Loucy (cell line): Measurements from ENCODE around the gene LMOD1.

Experiments
- H2AFZ ChIP-seq: fragments of 200-600 bp; sonication (generic); 2 replicates; pipeline ENCODE4 v1.6.0; 2016; ENCODE audit warnings: antibody characterized with exemption, mild to moderate bottlenecking, low read length, moderate library complexity
- H3F3A ChIP-seq: fragments of 200-600 bp; 2 replicates; pipeline ENCODE4 v1.6.0; 2016; ENCODE audit warnings: antibody characterized with exemption, low read depth, mild to moderate bottlenecking
- H3K27me3 ChIP-seq: fragments of 200-600 bp; sonication (generic); 2 replicates; pipeline ENCODE4 v1.6.1; 2014; ENCODE audit warnings: low read length, mild to moderate bottlenecking; ENCODE audit not compliant: insufficient read depth, poor library complexity, severe bottlenecking
- H3K36me3 ChIP-seq: fragments of 200-600 bp; sonication (generic); 2 replicates; pipeline ENCODE4 v1.6.1; 2016; ENCODE audit warnings: low read length; ENCODE audit not compliant: insufficient read depth
- H3K4me1 ChIP-seq: fragments of 200-600 bp; sonication (generic); 2 replicates; pipeline ENCODE4 v1.5.1; 2014; ENCODE audit warnings: low read length, mild to moderate bottlenecking; ENCODE audit not compliant: insufficient read depth, poor library complexity, severe bottlenecking
- H3K4me2 ChIP-seq: fragments of 200-600 bp; sonication (generic); 2 replicates; pipeline ENCODE4 v1.6.0; 2014; ENCODE audit warnings: antibody characterized with exemption, low read length, low read depth, mild to moderate bottlenecking; ENCODE audit not compliant: poor library complexity, severe bottlenecking
- H3K4me3 ChIP-seq: fragments of 200-600 bp; sonication (generic); 2 replicates; pipeline ENCODE4 v1.5.1; 2014; ENCODE audit warnings: low read length, mild to moderate bottlenecking, mixed read lengths; ENCODE audit not compliant: poor library complexity, severe bottlenecking
- H3K79me2 ChIP-seq: fragments of 200-600 bp; sonication (generic); 2 replicates; pipeline ENCODE4 v1.6.1; 2014; ENCODE audit warnings: low read length; ENCODE audit not compliant: insufficient read depth
- H3K9ac ChIP-seq: fragments of 200-600 bp; sonication (generic); 2 replicates; pipeline ENCODE4 v1.6.0; 2014; ENCODE audit warnings: mild to moderate bottlenecking, low read depth, low read length, moderate library complexity; ENCODE audit not compliant: poor library complexity, severe bottlenecking
- H3K9me2 ChIP-seq: fragments of 200-600 bp; sonication (generic); replicated peaks from 2 replicates; pipeline ENCODE4 v1.6.1; 2016; ENCODE audit warnings: low read depth, low read length, mixed read lengths
- H3K9me3 ChIP-seq: fragments of 200-600 bp; sonication (generic); 2 replicates; pipeline ENCODE4 v1.6.1; 2014; ENCODE audit warnings: mild to moderate bottlenecking, antibody characterized with exemption, low read length, low read depth; ENCODE audit not compliant: insufficient read depth
- H4K20me1 ChIP-seq: fragments of 200-600 bp; sonication (generic); 2 replicates; pipeline ENCODE4 v1.6.0; 2014; ENCODE audit warnings: antibody characterized with exemption, low read length, mild to moderate bottlenecking; ENCODE audit not compliant: insufficient read depth, poor library complexity, severe bottlenecking
- EZH2phosphoT487 ChIP-seq: fragments of 200-600 bp; IDR thresholded peaks from 2 replicates; pipeline ENCODE4 v1.6.1; 2018; ENCODE audit warnings: antibody characterized with exemption, mild to moderate bottlenecking, moderate library complexity, borderline replicate concordance
- TF ChIP-seq, protein P1 (sequence below): fragments of 200-600 bp; sonication (generic); conservative IDR thresholded peaks from 2 replicates; pipeline ENCODE4 v1.5.1; 2014; ENCODE audit warnings: mild to moderate bottlenecking, antibody characterized with exemption, low read length

The LMOD1 gene

DNA sequence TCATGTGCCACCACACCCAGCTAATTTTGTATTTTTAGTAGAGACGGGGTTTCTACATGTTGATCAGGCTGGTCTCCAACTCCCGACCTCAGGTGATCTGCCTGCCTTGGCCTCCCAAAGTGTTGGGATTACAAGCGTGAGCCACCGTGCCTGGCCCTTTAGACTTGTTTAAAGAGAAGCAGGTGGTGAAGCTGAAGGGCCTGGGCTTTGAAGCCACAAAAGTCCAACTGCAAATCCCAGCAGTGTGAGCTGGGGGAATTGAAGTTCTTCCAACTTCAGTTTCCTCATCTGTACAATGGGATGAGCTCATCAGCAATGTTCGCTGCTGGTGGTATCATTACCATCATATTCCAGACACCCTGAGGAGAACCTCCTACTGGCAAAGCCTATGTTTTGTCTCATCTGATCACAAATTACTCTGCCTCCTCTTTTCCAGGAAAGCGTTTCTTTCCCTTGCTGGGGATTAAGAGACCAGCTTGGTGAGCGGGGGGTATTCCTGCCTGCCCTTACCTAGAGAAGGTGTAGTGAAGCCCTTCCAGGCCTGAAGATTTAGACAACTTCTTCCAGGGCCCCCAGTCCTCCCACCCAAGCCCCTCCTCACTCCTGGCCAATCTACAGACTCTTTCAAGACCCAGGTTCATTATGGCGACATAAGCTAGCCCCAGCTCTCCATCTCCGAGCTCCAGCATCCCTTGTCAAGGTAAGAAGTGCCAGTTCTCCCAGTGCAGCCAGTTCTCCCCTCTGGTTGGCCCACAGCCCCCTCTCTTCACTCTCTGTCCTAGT lies 60.1 kb downstream of the LMOD1 start:
- H3K4me2 ChIP-seq, result no peak overlapping the region
- no peak for TF ChIP-seq EZH2phosphoT487

DNA sequence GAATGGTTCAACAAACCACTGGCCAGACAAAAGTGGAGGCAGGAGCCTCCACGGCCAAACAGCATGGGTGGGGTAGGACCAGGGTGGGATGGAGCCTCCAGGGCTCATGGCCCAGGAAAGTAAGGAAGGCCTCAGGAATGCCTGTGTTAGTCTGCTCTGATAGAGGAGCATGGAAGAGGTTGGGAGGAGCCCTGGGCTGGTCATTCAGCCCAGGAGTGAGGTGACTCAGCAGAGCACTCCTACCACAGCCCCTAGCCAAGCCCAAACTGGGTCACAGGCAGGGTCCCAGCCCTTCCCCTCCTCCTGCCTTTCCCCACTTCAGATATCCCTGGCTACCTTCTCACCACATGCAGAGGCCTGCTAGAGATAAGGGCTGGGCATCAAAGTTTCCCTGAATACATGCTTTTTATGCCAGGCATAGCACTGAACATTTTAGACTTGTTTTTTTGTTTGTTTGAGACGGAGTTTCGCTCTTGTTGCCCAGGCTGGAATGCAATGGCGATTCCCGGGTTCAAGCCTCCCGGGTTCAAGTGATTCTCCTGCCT lies 60.7 kb downstream of the LMOD1 start:
- no peaks in the 10 kb centered on the region for H3K79me2 ChIP-seq
- H3K9me3 ChIP-seq, result no peaks in the 10 kb centered on the region
- H3K4me2 ChIP-seq, result no peak overlapping the region
- H3F3A ChIP-seq, result no peaks in the 10 kb centered on the region
- no peaks in the 10 kb centered on the region for H3K36me3 ChIP-seq
- H3K4me1 ChIP-seq, result no peaks in the 10 kb centered on the region
- no peak overlapping the region for H3K4me3 ChIP-seq
- H2AFZ ChIP-seq, result no peak overlapping the region
- H3K27me3 ChIP-seq, result no peaks in the 10 kb centered on the region
- H3K9me2 ChIP-seq, result no peaks in the 10 kb centered on the region
- TF ChIP-seq, protein P1, sequence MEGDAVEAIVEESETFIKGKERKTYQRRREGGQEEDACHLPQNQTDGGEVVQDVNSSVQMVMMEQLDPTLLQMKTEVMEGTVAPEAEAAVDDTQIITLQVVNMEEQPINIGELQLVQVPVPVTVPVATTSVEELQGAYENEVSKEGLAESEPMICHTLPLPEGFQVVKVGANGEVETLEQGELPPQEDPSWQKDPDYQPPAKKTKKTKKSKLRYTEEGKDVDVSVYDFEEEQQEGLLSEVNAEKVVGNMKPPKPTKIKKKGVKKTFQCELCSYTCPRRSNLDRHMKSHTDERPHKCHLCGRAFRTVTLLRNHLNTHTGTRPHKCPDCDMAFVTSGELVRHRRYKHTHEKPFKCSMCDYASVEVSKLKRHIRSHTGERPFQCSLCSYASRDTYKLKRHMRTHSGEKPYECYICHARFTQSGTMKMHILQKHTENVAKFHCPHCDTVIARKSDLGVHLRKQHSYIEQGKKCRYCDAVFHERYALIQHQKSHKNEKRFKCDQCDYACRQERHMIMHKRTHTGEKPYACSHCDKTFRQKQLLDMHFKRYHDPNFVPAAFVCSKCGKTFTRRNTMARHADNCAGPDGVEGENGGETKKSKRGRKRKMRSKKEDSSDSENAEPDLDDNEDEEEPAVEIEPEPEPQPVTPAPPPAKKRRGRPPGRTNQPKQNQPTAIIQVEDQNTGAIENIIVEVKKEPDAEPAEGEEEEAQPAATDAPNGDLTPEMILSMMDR, result no peak
- TF ChIP-seq EZH2phosphoT487, result no peak
- H3K9ac ChIP-seq, result no peak overlapping the region
- H4K20me1 ChIP-seq, result no peaks in the 10 kb centered on the region

More for the DNA sequence above, 60.1 kb downstream of the LMOD1 start:
- H3K4me1 ChIP-seq, result no peaks in the 10 kb centered on the region
- no peaks in the 10 kb centered on the region for H3K9me3 ChIP-seq
- H3K27me3 ChIP-seq, result no peaks in the 10 kb centered on the region
- no peaks in the 10 kb centered on the region for H3K79me2 ChIP-seq
- H3K4me3 ChIP-seq, result no peak overlapping the region
- H3K9me2 ChIP-seq, result no peaks in the 10 kb centered on the region
- no peaks in the 10 kb centered on the region for H3K36me3 ChIP-seq
- no peak overlapping the region for H2AFZ ChIP-seq
- H3K9ac ChIP-seq, result no peak overlapping the region
- no peaks in the 10 kb centered on the region for H3F3A ChIP-seq
- no peaks in the 10 kb centered on the region for H4K20me1 ChIP-seq

DNA sequence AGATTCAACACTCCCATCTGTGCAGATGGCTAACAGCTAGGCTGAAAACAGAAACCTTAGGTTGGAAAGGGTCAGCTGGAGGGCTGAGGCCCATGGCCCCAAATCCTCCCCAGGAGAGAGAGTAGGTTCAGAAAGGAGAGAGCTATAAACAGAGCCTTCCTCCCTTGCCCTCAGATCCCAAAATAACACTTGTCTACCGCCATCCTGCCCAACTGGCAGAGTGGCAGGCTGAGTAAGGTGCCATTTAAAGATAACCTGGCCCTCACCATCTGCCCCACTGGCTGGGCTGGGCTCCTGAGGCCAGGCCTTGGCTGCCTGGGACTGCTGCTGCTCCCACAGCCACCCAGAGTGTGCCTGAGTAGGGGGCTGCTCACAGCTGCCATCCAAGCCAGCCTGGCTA lies 61.9 kb downstream of the LMOD1 start:
- Histone ChIP-seq H3K9me3 (no peaks in the 10 kb centered on the region), H3K9ac (no peak overlapping the region), H3K4me1 (no peaks in the 10 kb centered on the region), H2AFZ (no peak overlapping the region), H3K4me2 (no peak overlapping the region), H3K9me2 (no peaks in the 10 kb centered on the region), H3F3A (no peaks in the 10 kb centered on the region), H3K27me3 (no peaks in the 10 kb centered on the region), H3K79me2 (no peaks in the 10 kb centered on the region), H4K20me1 (no peaks in the 10 kb centered on the region), H3K36me3 (no peaks in the 10 kb centered on the region), H3K4me3 (no peak overlapping the region)
- TF ChIP-seq, protein P1, result no peak
- TF ChIP-seq EZH2phosphoT487, result no peak

DNA sequence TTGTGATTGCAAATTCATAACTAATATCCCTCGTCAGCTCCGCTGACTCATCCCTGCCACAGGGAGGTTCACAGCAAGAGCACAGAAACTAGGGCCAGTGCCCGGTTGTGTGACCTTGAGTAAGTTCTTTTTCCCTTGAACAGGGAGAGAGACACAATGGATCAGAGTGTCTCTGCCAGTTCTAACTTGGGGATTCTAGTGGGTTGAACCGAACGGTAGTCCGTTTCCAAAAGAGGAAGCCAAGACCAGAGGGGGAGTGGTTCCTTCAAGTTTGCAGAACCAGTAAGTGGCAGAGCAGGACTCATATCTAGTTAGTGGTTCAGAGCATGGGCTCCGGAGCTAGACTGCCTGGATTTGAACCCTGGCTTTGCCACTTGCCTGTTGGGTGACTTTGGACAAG lies 62.6 kb downstream of the LMOD1 start:
- H2AFZ ChIP-seq, result no peak overlapping the region
- TF ChIP-seq, protein P1, result no peak
- TF ChIP-seq EZH2phosphoT487, result no peak
- H3K79me2 ChIP-seq, result no peaks in the 10 kb centered on the region
- no peaks in the 10 kb centered on the region for H3K9me3 ChIP-seq
- H3K27me3 ChIP-seq, result no peaks in the 10 kb centered on the region
- no peak overlapping the region for H3K4me3 ChIP-seq
- H3K9ac ChIP-seq, result no peak overlapping the region
- no peaks in the 10 kb centered on the region for H4K20me1 ChIP-seq
- H3K36me3 ChIP-seq, result no peaks in the 10 kb centered on the region
- no peaks in the 10 kb centered on the region for H3K9me2 ChIP-seq
- no peak overlapping the region for H3K4me2 ChIP-seq
- no peaks in the 10 kb centered on the region for H3K4me1 ChIP-seq
- no peaks in the 10 kb centered on the region for H3F3A ChIP-seq
